CD4-positive, alpha-beta T cell treated with Interleukin-6 at 100 ng/mL for 8 hours (primary cell): Measurements from ENCODE around the gene RYR1.
"Not testable (repeated sequence)": the region's sequence is repeated elsewhere in the genome, so short reads cannot be mapped to it uniquely, and the experiment has no call there.

Source experiments
- DNase-seq: peaks from one replicate; pipeline ENCODE4 v3.0.0-alpha.2; 2020; ENCODE audit warnings: mixed read lengths, low spot score

Gene RYR1

DNA sequence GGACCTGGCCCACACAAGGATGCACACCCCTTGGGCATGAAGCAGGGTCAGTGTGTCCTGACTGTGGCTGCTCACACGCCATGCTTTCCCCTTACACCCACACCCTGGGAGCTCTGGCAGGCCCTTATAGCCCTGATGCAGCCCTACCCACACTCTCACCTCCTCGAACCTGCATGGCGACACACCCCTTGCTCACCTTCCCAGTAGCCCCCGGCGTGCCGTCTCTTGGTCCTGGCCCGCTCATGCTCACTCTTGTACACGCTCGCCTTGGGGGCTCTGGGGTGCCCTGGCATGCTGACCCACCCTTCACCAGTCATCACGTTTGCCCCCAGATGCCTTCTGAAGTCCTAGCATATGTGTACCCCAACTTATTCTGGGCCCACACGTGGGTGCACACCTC is 128.2 kb downstream of the RYR1 start:
- DNase-seq: no peak

DNA sequence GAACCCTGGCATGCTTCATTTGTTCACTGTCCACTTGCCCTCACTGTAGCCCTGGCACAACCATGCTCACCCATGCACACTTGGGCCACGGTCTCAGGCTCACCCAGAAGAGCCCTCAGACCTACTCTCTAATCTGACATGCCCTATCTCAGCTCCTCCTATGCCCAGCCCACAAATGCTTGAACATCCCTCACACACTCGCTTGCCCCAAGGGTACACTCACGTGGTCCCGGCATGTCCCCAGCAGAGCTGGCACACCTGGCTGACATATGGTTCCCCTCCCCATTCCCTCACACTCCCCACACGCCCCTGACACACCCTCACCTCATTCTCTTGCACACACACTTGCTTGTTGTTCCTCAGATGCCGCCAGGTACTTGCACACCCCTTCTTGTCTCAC is 128.6 kb downstream of the RYR1 start:
- DNase-seq: no peak

DNA sequence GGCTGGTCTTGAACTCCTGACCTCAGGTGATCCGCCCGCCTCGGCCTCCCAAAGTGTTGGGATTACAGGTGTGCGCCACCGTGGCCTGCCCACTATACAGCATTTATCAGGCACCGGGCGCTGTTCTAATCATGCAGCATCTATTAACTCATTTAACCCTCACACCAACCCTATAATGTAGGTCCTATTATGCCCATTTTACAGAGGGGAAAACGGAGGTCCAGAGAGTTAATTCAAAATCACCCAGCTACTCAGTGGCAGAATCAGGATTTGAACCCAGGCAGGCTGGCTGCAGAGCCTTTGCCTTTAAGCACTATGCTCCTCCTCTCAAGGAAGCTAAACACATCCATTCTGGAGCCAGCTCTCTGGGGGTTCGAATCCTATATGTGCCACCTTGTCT is 130.0 kb downstream of the RYR1 start:
- no peak for DNase-seq

DNA sequence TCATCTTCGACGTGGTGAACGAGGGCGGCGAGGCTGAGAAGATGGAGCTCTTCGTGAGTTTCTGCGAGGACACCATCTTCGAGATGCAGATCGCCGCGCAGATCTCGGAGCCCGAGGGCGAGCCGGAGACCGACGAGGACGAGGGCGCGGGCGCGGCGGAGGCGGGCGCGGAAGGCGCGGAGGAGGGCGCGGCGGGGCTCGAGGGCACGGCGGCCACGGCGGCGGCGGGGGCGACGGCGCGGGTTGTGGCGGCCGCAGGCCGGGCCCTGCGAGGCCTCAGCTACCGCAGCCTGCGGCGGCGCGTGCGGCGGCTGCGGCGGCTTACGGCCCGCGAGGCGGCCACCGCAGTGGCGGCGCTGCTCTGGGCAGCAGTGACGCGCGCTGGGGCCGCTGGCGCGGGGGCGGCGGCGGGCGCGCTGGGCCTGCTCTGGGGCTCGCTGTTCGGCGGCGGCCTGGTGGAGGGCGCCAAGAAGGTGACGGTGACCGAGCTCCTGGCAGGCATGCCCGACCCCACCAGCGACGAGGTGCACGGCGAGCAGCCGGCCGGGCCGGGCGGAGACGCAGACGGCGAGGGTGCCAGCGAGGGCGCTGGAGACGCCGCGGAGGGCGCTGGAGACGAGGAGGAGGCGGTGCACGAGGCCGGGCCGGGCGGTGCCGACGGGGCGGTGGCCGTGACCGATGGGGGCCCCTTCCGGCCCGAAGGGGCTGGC is 131.6 kb downstream of the RYR1 start:
- no peak for DNase-seq

DNA sequence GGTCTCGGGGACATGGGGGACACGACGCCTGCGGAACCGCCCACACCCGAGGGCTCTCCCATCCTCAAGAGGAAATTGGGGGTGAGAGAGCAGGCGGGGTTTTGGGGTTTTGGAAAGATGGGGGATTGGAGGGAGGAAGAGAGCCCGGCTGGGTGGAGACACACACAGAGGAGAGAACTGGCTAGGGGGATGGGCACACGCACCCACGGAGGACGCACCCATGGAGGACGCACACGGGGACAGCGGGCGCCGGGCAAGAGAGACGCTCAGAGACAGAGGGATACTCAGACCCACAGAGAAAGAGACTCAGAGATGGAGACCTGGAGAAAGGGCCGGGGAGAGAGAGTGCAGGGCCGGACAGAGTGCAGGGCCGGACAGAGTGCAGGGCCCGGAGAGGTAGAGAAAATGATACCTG is 132.2 kb downstream of the RYR1 start:
- DNase-seq: no peak

DNA sequence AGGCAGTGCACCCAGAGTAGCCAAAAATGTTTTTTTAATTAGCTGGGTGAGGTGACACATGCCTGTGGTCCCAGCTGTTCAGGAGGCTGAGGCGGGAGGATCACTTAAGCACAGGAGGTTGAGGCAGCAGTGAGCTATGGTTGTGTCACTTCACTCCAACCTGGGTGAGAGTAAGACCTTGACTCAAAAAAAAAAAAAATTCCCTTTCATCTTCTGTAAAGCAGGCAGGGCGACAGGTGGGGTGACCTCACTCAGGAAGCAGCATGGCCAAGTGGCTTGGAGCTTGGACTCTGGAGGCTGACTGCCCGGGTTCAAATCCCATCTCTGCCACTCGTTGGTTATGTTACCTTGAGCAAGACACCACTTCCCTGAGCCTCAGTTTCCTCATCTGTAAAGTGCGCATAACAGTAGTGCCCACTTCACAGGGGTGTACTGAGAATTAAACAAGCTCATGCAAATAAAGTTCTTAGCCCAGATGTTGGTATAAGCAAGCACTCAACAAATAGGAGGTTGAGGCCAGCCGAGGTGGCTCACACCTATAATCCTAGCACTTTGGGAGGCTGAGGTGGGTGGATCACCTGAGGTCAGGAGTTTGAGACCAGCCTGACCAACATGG is 136.0 kb downstream of the RYR1 start:
- no peak for DNase-seq

DNA sequence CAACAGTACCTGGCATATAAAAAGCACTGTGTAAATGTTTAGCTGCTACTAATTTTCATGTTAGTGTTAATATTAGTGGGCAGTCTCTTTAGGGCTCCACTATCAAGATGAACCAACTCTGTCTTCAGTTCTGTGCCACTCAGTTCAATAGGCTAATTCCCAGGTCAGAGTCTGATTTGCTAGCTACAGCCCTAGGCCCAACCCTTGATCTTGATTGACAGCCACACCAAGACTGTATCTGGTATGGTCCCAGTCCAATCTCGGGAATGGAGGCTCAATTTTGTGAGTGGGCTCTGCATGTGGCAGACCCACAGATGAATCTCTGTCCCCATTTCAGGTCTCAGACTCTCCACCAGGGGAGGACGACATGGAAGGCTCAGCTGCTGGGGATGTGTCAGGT is 138.2 kb downstream of the RYR1 start:
- DNase-seq: no peak

DNA sequence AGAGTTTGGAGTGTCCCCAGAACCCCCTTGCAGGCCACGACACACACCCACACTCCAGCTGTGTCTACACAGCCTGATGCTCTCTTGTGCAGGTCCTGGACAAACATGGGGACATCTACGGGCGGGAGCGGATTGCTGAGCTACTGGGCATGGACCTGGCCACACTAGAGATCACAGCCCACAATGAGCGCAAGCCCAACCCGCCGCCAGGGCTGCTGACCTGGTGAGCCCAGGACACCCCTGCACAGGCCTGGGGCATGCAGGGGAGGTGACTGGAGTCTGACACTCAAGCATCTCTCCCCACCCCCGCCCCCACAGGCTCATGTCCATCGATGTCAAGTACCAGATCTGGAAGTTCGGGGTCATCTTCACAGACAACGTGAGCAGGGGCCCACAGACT is 144.3 kb downstream of the RYR1 start:
- no peak for DNase-seq

DNA sequence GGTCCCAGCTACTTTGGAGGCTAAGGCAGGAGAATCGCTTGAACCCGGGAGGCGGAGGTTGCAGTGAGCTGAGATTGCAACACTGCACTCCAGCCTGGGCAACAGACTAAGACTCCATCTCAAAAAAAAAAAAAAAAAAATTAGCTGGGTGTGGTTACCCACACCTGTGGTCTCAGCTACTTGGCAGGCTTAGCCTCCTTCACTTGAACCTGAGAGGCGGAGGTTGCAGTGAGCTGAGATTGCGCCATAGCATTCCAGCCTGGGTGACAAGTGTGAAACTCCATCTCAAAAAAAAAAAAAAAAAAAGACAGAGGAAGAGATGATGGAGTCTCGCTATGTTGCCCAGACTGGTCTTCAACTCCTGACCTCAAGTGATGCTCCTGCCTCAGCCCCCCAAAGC is 145.8 kb downstream of the RYR1 start:
- DNase-seq: not testable (repeated sequence)

DNA sequence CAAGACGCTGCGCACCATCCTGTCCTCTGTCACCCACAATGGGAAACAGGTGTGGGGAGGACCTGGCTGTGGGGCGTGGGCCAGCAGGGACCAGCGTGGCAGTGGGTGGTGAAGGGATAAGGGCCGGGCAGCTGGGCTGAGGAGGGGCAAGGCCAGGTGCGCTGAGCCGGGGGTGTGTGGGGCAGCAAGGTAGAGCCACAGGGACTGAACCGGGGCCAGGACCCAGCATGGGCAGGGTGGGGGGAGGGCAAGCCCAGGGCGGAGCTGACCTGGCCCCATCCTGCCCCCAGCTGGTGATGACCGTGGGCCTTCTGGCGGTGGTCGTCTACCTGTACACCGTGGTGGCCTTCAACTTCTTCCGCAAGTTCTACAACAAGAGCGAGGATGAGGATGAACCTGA is 146.6 kb downstream of the RYR1 start:
- no peak for DNase-seq

DNA sequence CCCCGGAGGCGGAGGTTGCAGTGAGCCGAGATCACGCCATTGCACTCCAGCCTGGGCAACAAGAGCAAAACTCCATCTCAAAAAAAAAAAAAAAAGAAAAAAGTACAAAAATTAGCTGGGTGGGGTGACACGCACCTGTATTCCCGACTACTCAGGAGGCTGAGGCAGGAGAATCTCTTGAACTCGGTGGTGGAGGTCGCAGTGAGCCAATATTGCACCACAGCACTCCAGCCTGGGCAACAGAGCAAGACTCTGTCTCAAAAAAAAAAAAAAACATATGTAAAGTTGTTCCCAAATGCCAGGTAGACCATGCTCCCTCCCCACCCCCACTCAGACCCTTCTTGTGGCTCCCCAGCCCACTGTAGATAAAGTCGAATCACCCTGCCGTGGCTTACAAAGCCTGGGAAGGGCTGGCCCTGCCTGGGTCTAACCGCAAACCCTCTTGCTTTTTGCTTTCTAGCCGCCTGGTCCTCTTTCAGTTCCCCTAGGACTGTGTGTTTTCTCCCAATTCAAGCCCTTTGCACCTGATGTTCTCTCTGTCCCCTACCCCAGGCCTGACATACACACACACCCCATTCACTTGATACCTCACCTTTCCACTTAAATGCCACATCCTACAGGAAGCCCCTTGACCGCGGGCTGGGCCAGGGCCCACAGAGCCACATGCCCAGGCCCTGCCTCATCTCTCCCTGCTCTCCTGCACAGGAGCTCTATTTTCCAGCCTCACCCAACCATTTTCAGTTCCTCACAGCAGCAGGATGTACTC is 149.9 kb downstream of the RYR1 start:
- no peak for DNase-seq

DNA sequence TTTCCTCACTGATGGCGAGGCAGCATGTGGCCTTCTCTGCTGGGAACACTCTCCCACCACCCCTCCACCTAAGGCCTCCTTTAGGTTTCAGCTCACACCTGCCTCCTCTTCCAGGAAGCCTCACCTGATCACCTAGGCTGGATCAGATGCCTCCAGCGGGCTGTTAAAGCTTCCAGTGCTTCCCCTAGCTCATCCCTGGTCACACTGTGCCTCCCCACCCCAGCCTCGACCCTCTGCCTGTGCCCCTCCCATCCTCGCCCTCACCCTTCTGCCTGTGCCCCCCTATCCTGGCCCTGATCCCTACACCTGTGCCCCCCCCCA is 150.5 kb downstream of the RYR1 start:
- no peak for DNase-seq

DNA sequence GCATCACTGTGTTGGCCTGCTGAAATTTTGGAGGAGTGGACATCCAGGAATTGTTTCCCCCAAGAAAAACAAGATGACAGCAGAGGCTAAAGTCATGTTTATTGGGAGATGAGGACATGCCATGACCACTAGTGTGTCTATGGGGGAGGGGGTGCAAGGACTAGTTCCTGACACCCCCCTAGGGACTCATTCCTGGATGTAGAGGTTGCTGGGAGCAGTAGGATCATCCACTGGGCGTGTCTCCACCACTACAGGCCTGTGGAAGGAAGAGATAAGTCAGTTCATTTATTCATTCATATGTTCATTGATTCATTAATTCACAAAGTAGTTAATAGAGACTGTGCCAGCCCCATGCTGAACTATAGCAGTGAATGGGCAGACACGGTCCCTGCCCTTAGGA is 154.1 kb downstream of the RYR1 start:
- DNase-seq: no peak

DNA sequence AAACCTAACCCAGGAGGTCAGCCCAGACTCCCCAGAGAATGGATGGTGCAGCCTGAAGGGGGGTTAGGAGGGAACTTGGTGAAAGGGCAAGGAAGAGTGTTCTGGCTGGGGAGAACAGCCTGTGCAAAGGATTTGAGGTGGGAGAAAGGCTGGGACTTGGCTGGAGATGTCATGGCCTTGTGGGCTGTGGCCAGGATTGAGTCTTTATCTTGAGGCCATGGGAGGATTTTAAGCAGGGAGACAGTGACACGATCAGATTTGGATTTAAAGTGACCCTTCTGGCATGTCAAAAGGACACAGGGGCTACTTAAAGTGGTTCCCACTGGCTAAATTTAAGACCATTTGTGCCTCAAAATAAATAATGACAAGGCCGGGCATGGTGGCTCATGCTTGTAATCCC is 154.6 kb downstream of the RYR1 start:
- DNase-seq: no peak

DNA sequence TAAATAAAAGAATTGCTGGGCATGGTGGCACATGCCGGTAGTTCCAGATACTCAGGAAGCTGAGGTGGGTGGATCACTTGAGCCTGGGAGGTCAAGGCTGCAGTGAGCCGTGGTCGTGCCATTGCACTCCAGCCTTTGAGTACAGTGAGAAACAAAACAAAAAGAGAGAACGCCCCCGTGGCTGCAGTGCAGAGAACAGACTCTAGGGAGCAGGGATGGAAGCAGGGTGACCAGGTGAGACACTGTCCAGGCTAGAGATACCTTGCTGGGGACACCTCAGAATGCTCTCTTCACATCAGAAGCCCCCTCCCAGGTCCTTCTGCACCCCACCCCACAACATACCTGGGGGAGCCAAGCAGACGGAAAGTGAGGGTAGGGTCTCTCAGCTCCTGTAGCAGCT is 159.4 kb downstream of the RYR1 start:
- DNase-seq: no peak

DNA sequence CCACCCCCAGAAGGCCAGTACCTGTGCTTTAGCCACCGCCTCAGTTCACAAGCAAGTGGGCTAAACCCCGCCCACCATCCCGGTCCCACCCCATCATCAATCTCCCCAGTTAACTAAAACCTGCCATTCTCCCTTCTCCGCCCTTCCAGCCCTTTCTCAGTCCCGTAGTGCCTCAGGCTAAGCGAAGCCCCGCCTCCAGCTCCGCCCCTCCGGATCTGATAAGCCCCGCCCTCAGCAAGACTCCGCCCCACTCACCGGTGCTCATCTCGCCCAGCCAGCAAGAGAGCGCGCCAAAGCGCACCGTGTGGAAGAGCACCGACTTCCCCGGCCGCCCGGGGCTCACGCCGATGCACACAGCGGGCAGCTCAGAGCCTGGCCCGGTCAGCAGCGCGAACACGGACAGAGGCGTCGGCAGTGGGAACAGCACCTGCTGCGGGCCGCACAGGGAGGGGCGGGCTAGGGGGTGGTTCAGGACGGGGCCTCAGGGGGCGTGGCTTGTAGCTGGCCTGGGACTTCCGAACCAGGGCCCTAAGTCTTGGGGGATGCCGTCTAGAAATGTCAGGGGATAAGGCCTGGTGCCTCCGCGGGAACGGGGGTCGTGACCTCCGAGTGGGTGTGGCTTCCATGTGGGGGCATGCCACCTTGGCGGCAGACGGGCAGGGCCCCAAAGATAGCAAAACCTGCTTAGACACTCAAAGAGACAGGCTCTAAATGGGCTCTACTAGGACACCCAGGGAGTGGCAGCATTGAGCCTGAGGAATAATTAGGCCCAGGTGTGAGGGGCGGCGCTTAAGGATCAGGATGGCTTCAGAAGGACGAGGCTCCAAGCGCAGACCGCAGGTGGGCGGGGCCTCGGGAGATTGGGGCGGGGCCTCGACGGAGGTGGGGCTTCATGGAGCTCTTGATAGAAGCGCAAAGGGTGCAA is 162.8 kb downstream of the RYR1 start:
- no peak for DNase-seq

DNA sequence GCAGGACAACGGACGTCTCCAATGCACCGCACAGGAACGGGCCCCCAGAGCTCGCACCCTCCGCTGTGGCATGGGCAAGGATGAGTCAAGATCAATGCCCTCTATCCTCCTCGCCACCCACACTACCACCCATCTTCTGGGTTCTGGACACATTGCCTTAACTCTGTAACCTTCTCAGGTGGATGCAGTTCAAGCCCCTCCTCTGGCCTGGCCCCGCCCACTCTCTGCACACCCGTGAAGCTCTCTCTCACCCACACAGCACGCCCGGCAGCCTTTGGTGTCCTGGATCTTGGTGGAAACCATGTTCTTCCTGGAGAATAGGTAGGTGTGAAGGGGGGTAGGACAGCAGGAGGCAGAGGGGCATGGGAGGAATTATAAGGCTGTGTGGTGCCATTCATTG is 163.6 kb downstream of the RYR1 start:
- no peak for DNase-seq

DNA sequence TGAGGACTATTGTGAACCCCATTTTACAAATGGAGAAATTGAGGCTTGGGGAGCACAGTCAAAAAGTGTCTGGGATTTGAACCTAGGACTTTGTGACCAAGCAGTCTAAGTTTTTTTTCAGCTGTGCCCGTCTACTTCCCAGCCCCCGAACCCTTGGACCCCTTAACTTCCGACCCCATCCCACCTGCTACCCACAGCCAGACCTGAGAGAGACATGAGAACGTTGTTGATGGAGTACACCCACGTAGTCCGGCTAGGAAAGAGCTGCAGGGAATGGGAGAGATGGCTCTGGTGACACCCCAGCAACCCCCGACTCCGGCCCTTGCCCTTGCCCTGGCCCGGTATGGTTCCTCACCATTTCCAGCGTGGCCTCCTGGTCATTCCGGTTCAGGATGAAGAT is 166.2 kb downstream of the RYR1 start:
- DNase-seq: no peak

DNA sequence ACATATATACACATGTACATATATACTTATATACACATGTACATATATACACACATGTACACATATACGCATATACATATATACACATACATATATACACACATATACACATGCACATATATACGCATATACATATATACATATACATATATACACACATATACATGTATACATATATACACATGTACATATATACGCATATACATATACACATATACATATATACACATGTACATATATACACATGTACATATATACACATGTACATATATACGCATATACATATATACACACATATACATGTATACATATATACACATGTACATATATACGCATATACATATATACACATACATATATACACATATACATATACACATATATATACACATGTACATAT is 169.4 kb downstream of the RYR1 start:
- DNase-seq: not testable (repeated sequence)

DNA sequence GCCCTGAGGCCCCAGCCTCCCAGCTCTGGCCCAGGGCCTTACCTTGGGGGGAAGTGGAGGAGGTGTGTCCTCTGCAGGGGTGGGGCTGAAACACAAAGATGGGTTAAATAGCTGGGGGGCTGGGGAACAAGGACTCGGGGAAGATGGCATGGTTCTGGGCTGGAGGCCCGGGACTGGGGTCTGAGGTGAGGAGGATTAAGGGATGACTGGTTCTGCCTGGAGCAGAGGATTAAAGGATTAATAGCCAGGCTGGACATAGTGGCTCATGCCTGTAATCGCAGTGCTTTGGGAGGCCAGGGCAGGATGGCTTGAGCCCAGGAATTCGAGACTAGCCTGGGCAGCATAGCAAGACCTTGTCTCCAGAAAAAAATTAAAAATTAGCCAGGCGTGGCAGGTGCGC is 172.6 kb downstream of the RYR1 start:
- DNase-seq: no peak

DNA sequence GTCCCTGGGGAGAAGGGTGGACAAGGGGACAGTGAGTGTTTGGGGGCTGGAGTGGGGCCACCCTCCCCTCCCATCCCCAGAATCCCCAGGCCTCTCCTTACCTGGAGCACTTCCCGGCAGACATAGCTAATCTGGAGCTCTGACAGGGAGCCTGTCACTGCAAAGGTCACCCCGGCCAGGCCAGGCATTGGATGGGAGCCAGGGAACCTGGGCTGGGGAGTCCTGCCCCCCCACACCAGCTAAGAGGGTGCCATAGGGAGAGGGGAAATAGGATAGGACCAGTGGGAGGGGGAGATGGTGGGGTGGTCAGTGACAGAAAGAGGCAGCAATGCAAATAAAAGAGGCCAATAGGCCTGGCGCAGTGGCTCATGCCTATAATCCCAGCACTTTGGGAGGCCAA is 180.8 kb downstream of the RYR1 start:
- no peak for DNase-seq

DNA sequence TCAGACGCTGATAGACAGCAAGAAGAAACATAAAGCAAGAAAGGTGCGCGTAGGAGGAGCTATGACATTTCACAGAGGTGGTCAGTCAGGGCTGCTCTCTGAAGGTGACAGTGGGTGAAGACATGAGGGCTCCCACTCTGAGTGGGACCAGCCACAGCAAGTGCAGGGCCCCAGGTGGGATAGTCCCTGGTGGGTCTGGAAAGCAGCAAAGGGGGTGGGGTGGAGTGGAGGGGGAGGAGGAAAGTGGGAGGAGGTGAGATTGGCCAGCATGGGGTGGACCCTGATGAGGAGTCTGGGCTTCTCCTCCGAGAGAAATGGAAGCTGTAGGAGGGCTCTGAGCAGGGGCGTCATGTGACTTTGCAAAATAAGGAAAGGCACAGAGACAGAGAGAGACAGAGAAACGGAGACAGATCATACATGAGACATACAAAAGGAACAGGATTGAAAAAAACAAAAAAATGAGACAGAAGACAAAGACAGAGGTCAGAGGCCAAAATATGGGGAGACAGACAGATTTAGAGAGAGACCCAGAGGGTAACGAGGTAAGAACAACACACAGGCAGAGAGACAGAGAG is 181.6 kb downstream of the RYR1 start:
- no peak for DNase-seq
